ENCODE data around the gene BMAL1.

Gene BMAL1

DNA sequence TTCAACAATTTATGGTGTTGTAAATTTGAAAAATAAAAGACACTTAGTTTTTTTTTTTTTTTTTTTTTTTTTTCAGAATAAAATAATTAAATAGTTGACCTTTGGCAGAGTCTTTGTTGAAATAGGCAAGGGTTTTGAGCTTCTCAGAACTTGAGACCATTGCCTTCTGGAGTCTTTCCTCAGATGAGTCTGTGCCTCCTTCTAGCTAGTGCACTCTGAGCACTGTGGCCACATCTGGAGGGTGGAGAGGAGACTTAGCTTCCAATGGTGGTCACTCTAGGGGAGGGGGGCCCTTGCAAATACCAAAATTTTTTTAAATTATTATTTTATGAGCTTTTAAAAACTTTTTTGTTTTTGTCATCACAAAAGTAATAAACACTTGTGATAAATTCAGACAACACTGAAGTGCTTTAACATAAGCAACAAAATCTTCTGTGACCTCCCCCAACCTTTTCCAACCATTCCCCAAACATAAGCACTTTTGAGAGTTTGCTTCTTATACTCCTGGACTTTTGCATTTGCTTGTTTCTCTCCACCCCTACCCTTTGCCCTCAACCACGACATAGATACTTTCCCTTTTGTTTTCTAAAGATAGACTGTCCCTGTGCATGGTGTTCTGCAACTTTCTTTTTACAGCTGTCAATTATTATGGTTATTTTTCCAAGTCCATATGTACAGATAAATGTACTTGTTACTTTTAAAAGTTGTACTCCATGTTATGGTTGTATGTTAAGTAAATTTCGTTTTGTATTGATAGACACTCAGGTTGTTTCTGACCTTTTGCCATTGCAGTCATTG, 41.1 kb downstream of the BMAL1 start:
- DNase-seq: no peak

DNA sequence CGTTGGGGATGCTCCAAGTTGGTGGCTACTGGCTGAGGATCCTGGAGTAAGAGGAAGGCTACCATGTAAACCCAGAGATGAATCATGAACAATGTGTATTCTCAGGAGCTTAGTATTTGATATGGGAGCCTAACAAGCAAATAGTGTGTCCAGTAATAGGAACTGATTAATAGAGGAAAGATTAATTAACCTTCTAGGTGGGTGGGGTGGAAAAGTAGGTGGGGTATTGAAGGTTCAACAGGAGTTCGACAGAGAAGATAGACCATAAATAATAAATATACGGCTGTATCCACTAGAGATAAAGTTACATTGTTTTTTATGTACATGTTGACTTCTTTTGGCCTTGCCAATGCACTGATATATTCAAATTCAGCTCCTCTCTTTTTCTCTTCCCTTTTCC, 43.1 kb downstream of the BMAL1 start:
- no peak for DNase-seq

DNA sequence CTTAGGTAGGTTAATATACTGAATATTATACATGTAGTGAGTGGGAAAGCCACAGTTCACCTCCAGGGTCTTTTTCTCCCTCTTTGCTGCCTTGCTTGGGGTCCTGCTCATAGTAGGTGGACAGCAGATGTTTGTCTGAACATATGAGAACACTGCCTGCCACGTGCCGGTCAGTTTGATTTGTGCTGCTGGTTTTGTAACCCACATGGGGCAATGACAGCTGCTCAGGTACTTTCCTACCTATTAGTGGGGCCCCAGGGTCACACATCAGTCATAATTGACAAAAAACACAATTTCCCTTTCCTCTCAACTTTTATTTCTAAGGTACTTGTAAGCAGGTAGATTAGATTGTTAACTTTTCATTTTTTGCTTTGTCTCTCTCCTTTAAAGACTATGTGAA, 43.8 kb downstream of the BMAL1 start:
- no peak for DNase-seq

- DNase-seq: no peak
Observed at GRCh38 chr11:13324141-13324540, 46.6 kb downstream of the BMAL1 start.

- no peak for DNase-seq
Observed at GRCh38 chr11:13324709-13325108, 47.1 kb downstream of the BMAL1 start.

GRCh38 chr11:13327421-13327820, 49.8 kb downstream of the BMAL1 start:
- no peak for DNase-seq

- DNase-seq: no peak
Observed at GRCh38 chr11:13328286-13328685, 50.7 kb downstream of the BMAL1 start.

DNA sequence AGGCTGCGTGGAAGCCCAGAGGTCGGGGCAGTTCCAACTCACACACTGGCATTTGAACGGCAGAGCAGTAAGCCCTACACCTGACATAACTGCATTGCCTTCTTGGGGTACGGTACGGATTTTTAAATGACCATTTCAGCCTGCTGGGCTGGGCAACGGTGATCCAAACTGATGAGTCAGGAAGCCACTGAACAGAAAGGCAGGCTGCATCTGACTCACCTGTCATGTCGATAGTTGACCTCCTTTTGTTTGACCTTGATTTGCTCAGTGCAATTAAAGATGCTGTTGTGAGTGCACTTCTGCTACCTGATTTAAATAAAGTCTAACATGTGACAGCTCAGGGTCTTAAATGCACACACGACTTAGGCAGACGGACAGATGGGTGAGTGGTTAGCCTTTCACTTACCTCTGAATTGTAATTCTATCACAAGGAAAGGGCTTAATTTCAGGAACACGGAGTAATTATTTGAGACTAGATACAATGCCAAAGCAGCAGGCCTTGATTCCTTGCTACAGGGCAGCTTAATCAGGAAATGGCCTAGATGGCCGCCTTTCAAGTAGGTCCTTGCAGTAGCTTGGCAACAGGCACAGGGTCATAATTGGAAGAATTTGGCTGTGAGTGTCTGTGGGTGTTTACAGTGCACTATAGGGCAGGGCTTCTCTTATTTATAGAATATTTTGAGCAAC, 52.2 kb downstream of the BMAL1 start:
- DNase-seq: no peak

- no peak for DNase-seq
Observed at GRCh38 chr11:13332124-13332523, 54.5 kb downstream of the BMAL1 start.

DNA sequence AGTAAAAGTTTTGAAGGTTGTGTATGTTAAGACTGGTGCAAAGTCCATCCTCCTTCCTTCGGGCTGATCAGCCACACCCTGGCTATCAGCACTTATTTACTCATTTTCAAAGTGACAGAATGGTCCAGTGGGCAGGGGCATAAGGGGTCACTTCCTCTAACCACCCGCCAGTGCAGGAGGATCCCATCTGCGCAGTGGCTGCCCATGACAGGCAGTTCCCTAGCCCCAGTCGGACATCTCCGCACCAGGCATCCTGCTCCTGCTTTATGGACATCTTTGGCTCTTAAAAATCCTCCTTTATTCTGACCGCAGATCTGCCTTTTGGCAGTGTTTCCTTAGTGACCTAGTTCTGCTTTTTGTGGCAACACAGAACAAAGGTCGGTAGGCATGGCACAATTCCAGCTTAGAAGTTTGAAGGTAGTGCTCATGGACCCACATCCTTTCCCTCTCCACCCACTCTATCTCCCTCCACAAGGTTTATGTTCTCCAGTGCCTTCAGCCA, 55.9 kb downstream of the BMAL1 start:
- DNase-seq: no peak

GRCh38 chr11:13334034-13334786, 56.6 kb downstream of the BMAL1 start:
- no peak for DNase-seq

DNA sequence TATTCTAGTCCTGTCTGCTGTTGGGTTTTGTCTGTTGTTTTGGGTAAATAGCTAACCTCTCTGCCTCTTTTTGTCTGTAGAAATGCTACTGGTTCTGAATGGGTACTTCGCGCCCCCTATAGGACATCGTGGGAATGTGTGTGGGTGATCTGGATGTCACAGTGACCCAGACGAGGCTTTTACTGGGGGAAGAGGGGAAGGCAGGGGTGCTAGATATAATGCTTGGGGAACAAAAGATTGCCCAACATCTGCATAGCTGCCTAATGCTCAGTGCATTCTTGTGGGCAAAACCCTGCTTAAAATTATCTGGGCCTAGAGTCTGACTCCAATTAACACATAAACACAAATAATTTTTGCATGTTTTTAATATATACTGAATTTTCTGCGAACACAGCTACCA, 57.7 kb downstream of the BMAL1 start:
- DNase-seq: peak; percentile 80

DNA sequence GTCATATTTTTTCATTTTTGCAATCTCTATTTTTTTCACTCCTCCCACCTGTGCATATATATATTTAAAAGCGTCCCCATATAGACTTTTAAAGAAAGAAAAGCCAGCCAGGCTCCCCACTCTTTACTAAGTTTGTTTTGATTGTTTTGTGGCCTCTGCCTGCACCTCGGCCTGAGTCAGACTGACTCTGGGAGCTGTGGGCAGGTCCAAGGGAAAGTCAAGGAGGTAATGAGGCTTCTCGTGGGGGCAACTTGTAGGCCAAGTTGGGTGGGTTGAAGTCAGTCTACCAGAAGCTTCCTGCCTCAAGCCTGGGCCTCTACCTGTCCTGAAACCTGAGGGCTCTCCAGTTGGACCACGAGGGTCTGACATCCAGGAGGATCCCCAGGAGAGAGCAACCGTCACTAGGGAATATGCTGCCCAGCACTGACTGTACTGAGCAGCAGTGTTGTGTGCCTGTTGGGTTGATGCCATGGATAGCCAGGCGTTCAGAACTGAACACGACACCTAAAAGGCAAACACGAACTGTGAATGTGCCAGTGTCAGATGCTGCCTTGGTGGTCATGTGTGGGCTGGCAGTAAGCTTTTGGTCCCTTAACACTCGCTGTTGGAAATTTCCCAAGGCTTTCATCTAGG, 58.8 kb downstream of the BMAL1 start:
- DNase-seq: no peak

DNA sequence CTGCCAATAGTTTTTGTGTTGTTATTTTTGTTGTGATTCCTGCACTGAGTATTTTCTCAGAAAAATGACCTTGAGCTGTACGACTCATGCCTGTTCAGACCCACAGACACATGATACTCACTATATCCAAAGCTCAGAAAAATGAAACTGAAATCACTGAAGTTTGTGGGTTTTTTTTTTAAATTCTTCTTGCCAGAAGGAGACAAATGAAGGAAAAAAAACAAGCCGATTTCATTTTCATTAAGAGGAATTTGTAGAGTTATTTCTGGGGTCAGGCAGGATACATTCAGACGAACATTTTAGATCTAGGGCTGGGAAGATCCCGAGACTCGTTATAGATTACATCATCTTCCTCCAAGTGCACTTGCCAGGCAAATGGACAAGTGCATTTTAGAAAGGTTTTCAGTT, 60.4 kb downstream of the BMAL1 start:
- DNase-seq: no peak

GRCh38 chr11:13338427-13339069, 61.0 kb downstream of the BMAL1 start:
- DNase-seq: peak; percentile 26

DNA sequence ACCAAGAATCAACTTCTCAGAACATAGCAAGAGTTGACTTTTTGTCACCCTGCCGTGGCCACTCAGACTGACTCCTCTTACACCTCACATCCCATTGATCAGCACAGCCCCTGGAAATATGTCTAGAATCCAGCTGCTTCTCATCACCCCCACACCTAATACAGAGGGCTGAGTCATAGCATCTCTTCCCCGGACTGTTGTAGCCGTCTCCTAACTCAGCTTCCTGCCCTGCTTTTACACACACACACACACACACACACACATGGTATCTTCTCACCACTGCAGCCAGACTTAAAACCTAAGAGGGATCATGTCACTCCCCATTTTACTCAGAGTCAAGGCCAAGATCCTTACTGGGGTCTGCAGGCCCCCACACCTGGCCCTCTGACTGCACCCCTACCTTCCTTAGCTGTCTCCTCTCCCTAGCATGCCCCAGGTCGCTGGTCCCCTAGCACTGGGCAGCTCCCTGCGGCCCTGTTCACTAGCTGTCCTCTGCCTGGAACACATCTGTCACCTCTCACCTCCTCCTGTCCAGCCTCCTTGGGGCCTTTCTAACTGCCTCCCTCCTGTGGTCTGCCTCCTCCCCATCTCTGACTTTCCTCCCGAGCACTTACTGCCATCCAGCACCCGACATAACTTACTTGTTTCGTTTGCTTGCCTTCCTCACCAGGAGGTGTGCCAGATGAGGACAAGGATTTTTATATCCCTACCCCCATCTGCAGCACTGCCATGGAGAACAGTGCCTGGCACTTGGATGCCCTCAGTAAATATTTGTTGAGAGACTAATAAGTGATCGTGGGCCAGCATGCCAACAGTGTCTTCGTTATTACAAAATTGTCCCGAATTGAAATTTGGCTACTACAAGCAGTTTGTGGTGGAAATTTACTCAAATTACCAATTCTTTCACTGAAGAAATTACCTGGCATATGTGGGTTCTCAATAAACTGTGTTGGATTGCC, 61.9 kb downstream of the BMAL1 start:
- peak; percentile 27 for DNase-seq

GRCh38 chr11:13341026-13341425, 63.4 kb downstream of the BMAL1 start:
- no peak for DNase-seq

GRCh38 chr11:13343067-13343466, 65.5 kb downstream of the BMAL1 start:
- no peak for DNase-seq

GRCh38 chr11:13343931-13344717, 66.5 kb downstream of the BMAL1 start:
- peak; percentile 80 for DNase-seq

DNA sequence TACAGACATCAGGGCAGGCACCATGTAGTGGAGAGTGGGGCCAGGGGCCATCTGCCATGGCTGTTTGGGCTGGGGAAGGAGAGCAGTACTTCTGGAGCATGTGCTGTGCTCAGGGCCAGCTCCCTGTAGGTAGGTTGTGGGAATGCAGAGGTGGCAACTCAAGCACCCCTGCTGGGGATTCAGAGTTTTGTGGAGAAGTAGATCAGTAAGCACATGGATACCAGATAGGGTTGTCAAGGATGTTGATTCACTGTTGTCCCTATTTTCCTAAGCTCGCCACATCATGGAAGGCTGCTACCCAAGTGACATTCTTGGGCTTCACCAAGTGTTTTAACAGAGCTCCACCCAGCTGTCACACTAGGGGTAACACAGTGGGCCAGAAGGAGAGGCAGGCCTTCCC, 67.2 kb downstream of the BMAL1 start:
- DNase-seq: no peak

DNA sequence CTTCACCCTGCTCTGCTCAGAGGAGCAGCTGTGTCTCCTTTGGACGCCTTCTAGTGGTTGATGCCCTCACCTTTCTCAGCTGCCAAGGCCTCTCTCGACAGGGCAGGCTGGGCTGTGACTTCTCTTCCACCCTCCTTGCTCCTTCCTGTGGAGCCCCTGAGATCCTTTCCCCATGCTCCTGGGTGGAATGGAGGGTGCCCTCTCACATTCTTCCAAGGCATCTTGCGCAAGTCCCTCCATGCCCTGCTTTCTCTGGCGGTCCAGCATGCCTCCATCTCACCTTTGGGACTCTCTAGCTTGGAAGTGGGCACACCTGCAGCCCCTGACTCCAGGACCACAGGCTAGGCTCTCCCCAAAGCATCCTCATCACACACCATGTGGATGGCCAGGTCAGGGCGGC, 68.9 kb downstream of the BMAL1 start:
- no peak for DNase-seq
